ENCODE measurements around the gene STK31.
"Not testable (repeated sequence)": the region's sequence is repeated elsewhere in the genome, so short reads cannot be mapped to it uniquely, and the experiment has no call there.

STK31 gene

DNA sequence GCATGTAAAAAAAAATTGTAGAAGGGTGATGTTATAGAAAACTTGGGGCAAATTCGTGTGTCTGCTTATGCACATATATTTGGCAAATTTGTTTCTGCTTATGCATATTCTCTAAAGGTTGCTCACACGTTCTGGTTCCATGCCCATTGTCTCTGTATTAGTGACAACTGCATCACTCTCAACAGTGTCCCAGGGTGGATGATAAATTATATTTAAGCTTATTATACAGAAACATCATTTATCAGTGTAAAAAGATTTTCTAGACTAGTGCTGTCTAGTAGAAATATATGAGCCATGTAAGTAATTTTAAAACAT lies 4.1 kb downstream of the STK31 start:
- DNase-seq (ENCODE audit: low spot score) = no peak

DNA sequence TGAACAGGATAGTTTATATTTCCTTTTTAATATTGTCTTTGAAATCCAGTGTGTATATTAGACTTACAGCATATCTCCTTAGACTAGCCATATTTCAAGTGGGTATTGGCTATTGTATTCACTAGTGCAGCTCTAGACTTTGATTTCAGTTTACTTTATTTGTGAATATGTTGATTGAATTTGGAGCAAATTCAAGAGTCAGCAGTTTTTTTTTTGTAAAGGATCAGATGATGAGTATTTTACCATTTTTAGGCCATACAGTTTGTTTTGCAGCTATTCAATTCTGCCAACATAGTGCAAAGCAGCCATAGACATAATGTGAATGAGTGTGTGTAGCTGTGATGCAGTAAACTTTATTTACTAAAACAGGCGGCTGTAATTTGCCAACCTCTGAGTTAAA lies 4.6 kb downstream of the STK31 start:
- no peak for DNase-seq (ENCODE audit: low spot score)

DNA sequence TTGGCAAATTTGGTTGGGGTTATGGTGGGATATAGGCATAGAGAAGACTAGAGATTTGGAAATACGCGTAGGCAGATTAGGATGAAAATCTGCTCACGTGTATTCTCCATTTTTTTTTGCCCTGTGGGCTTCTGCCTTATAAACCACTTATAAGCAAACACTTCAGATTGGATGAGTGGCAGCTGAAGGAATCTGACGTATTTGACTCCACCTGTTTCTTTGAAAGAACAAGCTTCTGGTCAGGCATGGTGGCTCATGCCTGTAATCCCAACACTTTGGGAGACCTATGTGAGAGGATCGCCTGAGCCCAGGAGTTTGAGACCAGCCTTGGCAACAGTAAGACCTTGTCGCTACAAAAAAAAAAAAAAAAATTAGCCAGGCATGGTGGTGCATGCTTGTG lies 5.1 kb downstream of the STK31 start:
- DNase-seq (ENCODE audit: low spot score) = no peak

DNA sequence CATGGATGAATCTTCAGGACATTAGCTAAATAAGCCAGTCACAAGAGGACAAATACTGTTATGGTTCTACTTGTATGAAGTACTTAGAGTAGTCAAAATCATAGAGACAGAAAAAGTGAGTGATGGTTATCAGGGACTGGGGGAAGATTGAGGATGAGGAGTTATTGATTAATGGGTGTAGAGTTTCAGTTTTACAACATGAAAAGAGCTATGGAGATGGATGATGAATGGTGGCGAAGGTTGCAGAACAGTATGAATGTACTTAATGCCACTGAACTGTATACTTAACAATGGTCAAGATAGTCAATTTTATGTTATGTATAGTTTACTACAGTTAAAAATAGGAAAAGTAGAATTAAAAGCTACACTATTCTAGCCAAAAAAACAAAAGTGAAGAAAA lies 7.8 kb downstream of the STK31 start:
- no peak for DNase-seq (ENCODE audit: low spot score)

DNA sequence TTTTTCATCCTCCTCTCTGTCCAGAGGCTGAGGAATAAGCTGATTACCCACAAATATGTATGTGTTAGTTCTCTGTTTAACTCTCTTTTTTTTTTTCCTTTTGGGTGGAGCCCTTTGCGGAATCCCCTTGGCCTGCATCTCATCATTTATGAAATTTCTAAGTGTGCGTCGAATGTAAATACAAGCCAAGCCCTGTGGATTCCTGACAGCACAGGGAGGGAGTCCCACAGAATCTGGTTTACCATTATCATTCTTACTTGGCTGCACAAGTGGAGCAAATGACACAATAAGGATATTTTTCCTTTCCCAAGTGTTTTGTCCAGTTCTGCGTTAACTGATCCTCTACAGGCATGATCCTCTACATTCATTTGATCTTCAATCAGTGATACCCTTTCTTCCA lies 11.4 kb downstream of the STK31 start:
- no peak for DNase-seq (ENCODE audit: low spot score)

DNA sequence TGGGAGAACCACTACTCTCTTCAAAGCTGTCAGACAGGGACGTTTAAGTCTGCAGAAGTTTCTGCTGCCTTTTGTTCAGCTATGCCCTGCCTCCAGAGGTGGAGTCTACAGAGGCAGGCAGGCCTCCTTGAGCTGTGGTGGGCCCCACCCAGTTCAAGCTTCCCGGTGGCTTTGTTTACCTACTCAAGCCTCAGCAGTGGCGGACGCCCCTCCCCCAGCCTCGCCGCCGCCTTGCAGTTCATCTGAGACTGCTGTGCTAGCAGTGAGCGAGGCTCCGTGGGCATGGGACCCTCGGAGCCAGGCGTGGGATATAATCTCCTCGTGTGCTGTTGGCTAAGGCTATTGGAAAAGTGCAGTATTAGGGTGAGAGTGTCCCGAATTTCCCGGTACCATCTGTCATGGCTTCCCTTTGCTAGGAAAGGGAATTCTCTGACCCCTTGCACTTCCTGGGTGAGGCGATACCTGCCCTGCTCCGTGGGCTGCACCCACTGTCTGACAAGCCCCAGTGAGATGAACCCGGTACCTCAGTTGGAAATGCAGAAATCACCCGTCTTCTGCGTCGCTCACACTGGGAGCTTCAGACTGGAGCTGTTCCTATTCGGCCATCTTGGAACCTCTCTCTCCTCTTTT lies 12.7 kb downstream of the STK31 start:
- DNase-seq (ENCODE audit: low spot score) = not testable (repeated sequence)

DNA sequence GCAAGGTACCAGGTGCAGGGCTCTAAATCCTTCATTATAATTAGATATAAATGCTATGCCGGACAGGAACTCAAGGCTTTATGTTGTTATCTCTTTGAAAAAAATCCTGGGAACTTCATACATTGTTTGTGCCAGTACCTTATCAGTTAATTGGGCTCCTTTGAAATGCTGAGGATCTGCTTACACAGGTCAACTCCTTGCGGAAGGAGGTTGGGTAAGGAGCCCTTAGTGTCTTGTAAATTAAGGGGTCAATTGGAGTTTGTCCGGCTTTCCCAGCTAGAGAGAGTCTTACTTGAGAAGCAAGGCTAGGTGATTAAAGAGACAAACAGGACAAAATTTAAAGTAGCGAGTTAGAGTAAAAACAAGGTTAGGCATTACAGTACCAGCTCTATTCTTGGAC lies 14.1 kb downstream of the STK31 start:
- DNase-seq (ENCODE audit: low spot score) = not testable (repeated sequence)

DNA sequence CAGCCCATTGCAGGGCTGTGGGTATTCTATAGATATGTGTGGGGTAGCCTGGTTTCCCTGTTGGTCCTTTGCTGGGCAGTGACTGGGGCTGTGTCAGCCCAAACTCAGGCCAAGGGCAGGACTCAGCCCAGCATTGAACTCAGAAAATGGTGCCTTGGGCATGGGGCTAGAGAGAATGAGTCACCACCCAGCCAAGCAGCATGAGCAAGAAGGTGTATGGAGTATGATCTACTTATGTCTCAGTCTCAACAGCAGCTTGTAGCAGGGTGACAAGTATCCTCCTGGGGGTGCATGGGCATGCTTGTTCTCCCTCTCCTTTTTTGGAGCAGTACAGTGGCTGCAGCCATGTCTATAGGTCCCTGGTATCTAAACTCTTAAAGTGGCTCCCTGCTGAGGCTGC lies 32.0 kb downstream of the STK31 start:
- DNase-seq (ENCODE audit: low spot score) = no peak

DNA sequence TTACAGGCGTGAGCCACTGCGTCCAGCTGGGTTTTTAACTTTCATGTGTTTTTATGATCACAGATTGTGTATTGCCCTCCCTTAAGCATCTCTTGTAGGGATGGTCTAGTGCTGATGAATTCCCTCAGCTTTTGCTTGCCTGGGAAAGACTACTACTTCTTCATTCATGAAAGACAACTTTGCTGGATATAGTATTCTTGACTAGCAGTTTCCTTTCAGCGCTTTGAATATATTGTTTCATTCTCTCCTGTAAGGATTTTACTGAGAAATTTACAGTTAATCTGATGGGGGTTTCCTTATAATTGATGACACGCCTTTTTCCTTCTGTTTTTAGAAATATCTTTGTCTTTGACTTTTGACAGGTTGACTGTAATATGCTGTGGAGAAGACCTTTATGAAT lies 33.2 kb downstream of the STK31 start:
- DNase-seq (ENCODE audit: low spot score) = no peak

DNA sequence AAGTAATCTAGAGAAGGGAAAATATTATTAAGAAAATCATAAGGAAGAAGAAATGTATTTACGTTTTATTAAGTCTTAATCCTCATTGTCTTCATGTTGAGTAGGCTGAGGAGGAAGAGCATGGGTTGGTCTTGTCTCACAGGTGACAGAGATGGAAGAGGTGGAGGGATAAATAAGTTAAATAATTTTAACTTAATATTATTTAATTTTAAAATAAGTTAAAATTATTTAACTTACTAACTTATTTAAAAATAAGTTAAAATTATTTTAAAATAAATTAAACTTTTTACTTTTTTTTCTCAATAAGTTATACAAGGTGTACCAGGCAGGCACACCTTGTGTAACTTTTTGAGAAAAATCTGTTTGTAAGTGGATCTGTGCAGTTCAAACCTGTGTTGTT lies 36.6 kb downstream of the STK31 start:
- no peak for DNase-seq (ENCODE audit: low spot score)

DNA sequence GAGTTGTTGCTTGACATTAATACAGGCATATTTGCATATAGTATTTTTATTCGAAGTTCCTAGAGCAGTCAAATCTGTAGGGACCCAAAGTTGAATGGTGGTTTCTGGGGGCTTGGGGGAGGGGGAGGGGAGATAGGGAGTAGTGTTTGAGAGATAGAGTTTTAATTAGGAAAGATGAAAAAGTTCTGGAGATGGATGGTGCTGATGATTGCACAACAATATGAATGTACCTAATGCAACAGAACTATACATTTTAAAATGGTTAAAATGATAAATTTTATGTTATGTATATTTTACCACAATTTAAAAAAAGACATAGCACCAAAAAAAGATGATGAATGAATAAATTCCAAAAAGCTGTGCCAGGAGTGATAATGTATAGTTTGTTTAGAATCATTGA lies 41.8 kb downstream of the STK31 start:
- no peak for DNase-seq (ENCODE audit: low spot score)

DNA sequence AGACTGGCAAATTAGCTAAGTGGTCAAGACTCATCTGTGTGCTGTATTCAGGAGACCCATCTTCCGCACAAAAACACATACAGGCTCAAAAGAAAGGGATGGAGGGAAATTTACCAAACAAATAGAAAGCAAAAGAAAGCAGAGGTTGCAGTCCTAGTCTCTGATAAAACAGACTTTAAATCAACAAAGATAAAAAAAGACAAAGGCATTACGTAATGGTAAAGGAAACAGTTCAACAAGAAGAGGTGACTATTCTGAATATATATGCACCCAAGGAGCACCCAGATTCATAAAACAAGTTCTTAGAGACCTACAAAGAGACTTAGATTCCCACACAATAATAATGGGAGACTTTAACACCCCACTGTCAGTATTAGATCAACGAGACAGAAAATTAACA lies 48.8 kb downstream of the STK31 start:
- not testable (repeated sequence) for DNase-seq (ENCODE audit: low spot score)

DNA sequence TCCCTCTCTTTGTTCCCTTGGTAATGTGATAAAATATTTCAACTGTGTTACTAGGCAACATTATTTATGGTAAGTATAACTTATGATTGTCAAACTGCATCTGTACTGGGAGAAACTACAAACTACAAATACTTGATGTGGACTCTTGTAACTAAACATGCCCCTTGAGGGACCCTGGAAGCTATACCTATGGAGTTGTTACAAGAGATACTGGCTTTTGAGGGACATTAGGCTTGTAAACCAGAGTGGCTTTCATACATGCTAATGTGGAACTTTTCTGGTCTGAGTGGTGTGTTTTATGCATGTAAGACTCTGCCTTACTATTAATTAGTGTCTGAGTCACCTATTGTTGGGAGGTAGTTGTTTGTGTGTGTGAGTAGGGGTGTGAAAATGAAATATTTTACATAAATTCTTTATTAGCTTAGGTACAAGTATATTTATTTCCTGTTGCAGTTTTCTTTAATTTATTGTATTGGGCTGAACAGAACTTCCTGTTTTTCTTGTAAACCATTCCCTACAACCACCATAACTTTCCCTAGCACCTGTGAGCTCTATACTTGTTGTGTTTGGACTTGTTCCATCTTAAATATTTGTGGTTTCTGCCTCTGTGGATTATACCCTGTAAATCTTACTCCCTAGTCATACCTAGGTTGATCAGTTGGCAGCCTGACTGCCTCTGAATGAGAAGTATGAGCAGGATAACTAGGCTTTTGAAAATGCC lies 49.8 kb downstream of the STK31 start:
- DNase-seq (ENCODE audit: low spot score) = no peak

DNA sequence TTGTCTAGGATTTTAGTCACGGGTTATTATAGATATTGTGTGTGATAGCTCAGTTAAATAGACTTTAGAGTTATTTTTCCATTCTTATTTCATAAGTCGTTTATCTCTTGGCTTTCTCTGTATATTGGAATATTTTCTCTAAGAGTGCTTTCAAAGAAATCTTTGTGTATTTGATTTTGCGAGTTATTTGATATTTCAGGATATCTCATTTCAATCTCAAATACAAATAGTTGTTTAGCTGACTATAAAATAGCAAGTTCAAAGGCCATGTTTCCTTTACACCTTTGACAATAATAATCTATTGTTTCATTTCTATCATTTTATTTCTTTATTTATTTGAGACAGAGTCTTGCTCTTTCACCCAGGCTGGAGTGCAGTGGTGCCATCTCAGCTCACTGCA lies 55.9 kb downstream of the STK31 start:
- no peak for DNase-seq (ENCODE audit: low spot score)

DNA sequence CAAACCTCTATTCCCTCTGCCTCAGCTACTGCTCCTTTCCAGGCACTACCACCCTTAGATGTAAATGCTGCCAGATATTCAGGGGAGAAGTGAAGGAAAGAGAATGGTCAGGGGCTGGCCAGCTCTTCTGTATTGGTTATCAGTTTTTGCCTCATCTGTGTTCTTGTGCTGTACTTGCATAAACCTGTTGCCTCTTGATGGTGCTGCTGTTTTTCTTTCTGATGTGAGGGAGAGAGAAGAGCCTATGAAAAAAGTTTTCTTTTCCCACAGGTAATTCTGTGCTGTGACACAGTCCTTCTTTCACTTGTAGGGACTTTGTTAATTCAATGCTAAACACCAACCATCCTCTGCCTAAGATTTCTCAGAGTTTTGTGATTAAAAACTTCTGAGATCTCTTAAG lies 57.5 kb downstream of the STK31 start:
- DNase-seq (ENCODE audit: low spot score) = no peak

DNA sequence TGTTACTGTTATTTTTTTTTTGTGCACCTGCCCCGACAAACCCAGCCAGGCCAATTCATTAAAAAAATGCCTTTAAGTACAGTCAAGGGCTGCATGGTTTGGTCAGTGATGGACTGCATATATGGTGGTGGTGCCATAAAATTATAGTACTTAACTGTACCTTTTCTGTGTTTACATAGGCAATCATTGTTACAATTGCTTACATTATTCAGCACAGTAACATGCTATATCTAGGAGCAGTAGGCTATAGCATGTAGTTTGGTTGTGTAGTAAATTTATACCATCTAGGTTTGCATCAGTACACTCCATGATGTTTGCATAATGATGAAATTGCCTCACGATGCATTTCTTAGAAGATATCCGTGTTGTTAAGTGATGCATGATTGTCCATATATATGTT lies 58.0 kb downstream of the STK31 start:
- DNase-seq (ENCODE audit: low spot score) = no peak

DNA sequence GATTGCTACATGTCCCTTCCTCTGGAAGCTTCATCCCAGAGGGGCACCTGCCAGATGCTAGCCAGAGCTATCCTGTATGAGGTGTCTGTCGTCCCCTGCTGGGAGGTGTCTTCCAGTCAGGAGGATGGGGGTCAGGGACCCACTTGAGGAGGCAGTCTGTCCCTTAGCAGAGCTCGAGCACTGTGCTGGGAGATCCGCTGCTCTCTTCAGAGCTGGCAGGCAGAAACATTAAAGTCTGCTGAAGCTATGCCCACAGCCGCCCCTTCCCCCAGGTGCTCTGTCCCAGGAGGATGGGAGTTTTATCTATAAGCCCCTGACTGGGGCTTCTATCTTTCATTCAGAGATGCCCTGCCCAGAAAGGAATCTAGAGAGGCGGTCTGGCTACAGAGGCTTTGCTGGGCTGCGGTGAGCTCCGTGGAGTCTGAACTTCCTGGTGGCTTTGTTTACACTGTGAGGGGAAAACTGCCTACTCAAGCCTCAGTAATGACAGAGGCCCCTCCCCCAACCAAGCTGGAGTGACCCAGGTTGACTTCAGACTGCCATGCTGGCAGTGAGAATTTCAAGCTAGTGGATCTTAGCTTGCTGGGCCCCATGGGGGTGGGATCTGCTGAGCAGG lies 69.3 kb downstream of the STK31 start:
- DNase-seq (ENCODE audit: low spot score) = not testable (repeated sequence)

DNA sequence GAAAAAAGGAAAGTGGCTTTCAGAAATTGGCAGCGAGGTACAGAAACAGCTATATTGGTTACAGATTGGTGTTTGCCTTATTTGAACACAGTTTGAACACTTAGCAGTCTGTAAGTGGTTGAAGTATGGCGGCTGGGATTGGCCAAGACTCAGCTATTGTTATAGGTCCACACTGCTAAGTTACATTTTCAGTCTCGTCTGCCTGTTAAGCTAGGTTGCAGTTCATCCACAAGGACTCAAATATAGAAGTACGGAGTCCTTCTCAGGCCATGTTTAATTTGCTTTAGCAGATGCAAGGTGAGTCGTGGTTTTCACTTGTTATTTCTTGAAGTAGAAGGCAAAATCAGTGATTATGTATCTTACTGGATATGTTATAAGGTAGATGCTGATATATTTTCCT lies 73.1 kb downstream of the STK31 start:
- DNase-seq (ENCODE audit: low spot score) = no peak

DNA sequence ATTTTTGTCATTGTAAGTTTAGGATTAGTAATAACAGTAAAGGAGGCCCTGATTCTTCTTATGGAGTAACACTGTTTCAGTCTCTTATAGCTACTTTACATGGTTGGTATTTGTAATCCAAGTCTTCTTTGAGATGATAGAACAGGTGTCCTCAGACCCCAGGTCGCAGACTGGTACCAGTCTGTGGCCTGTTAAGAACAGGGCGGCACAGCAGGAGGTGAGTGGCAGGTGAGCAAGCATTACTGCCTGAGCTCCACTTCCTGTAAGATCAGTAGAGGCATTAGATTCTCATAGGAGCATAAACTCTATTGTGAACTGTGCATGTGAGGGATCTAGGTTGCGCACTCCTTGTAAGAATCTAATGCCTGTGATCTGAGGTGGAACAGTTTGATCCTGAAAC lies 77.3 kb downstream of the STK31 start:
- no peak for DNase-seq (ENCODE audit: low spot score)

DNA sequence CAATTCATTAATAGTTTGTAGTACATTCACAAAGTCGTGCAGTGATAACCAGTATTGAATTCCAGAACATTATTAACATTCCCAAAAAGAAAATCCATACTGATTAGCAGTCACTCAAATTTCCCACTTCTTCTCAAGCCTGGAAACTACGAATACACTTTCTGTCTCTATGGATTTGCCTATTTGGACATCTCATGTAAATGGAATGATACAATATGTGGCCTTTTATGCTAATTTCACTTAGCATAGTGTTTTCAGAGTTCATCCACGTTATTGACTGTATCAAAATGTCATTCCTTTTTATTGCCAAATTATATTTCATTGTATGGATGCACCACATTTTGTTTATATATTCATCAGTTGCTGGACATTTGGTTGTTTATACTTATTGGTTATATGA lies 78.8 kb downstream of the STK31 start:
- no peak for DNase-seq (ENCODE audit: low spot score)

DNA sequence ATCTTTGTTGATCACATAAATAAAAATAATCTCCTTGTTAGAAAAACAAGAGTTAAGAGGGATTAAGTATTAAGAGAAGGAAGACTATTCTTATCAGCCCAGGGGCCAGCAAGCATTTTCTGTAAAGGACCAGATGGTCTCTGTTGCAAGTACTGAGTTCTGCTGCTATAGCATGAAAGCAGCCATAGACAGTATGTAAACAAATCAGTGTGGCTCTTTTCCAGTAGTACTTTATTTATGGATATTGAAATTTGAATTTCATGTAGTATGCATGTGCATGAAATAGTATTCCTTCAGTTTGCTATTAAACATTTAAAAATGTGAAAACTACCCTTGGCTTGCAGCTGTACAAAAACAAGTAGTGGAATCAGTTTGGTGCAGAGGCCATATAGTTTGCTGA lies 81.7 kb downstream of the STK31 start:
- no peak for DNase-seq (ENCODE audit: low spot score)

DNA sequence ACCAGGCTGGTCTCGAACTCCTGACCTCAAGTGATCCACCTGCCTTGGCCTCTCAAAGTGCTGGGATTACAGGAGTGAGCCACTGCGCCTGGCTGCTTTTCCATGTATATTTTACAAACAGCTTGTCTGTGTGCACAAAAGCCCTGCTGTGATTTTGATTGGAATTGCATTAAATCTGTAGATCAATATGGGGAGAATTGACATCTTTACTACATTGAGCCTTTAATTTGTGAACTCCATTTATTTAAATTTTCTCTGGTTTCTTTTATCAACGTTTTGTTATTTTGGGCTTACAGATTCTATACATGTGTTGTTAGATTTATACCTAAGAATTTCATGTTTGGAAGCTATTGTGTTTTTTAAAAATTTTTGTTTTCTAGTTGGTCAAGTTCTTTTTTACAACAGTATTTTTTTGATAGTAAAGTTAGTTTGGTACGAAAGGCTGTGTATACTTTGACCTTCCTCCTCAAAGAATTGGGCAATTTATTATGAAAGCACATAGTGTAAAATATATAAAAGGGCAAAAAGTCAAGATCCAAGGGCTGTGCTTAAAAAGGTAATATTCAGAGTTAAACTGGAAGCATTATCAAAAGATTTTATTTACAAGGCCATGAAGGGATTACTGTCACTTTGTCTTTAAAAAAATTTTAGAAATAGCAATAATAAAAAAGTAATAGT lies 92.8 kb downstream of the STK31 start:
- no peak for DNase-seq (ENCODE audit: low spot score)

DNA sequence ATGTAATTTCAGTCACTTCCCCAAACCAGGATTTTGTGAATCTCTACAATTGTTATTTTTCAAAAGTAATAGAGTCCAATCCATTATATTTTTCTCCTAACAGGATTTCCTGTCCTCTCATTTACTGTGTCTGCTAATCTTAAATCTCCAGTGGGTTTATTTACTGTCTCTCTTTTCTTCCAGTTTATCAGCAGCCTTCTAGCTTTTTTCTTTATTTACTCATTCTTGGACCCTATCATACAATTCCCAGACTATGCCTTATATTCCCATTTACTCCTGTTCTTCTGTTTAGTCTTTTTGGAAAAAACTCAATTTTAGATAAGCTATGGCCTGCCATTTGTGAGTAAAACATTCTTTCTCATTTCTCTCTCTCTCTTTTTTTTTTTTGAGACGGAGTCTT lies 94.7 kb downstream of the STK31 start:
- DNase-seq (ENCODE audit: low spot score) = no peak
